HG02884 (cell line): Measurements from ENCODE around the gene TMEM266.

Experiments used
- ATAC-seq: cut with Tn5 transposase; IDR thresholded peaks from one replicate; pipeline ENCODE4 v1.9.1; 2021; ENCODE audit warnings: mild to moderate bottlenecking, moderate library complexity; ENCODE audit not compliant: unreplicated experiment

Gene TMEM266

DNA sequence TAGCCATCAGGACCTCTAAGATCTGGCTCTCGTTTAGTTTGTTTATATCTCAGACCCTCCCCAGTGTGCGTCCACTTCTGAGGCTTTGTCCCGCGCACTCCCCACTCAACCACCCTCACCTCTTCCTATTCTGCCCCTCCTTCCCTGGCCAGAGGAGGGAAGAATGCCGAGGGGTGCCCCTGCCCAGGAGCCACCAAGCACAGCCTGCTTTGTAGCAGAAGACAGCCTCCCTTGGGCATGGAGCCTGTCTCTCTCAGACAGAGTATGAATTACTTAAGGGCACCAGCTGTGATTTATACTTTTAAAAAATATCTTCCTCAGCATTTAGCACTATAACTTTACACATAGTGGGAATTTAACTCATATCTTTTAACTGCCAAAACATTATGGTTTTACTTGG is 6.0 kb downstream of the TMEM266 start:
- ATAC-seq: no peak

DNA sequence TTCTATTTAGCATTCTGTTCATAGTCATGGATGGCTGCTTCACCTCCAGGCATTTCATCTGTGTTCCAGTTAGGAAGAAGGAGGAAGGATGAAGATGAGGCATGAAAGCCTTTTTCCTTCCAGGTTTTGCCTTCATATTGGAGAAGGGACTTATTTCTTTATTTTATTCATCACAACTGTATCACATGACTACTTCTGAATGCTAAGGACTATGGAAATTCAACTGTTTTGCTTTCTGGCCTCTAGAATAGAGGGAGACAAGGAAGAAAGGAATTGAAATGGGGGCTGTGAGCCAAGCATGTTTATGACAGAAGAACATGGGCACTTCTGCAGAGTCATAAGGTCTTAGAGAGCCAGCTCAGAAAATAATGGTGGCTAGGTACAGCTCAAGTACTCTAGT is 10.4 kb downstream of the TMEM266 start:
- ATAC-seq: no peak

DNA sequence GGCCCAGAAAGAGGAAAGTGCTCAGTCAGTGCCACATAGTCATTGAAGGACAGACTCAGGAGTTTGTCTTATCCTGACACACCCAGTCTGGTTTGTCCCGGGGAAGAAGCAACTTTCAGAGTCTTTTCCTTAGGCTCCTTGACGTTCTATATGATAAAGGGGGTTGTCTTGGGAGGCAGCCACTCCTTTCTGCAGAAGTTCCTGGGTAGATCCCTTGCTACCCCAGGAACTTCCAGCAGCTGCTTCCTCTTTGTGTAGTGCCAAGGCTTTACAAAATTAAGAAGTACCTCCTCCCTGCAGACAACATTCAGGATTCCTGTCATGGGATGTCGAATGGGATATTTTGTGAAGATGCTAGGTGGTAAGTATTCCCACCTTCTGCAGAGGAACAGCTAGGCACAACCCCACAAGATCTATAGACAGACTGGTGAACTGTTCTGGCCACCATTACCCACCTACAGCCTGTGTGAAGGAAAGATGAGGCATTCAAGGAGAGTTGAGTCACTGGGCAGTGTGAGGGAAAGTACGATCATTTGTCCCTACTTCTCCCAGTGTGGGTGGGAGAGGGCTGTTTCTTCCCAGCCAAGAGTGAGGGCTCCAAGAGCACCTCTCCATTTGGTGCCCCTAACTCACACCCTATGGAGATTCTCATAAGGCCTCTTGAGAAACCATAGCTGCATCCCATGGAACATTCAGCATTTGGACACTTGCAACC is 11.3 kb downstream of the TMEM266 start:
- no peak for ATAC-seq

DNA sequence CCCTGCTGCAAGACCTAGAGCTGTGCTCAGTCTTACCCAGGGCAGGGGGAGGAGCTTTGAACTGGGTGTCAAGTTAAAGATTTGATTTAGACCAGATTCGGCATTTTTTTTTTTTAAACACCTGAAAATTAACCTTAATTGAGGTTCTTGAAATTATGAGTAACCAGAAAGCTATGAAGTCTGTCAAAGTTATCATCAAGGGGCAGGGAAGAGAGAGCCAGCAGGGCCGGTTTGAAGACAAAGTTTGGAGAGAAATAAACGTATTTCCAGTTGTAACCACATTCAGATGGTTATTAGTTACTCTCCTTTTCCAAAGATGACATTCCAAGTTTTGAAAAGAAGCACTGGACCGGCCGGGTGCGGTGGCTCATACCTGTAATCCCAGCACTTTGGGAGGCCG is 12.0 kb downstream of the TMEM266 start:
- no peak for ATAC-seq

DNA sequence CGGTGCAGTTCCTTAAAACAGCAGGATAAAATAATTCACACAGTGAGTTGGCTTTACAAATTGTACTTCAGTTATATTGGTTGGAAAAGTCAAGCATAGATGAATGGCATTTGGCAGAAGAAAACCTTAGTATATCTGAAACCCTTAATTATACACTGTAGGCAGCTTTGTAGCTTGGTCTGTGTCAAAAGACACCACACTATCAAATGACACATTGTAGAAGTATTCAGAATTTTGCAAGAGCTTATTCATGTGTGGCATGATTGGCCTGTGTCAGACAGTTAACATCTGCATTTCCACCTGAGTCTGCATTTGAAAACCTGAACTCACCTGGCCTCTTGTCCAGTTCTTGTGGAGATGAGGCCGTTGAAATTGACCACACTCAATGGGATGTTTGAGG is 13.8 kb downstream of the TMEM266 start:
- no peak for ATAC-seq

DNA sequence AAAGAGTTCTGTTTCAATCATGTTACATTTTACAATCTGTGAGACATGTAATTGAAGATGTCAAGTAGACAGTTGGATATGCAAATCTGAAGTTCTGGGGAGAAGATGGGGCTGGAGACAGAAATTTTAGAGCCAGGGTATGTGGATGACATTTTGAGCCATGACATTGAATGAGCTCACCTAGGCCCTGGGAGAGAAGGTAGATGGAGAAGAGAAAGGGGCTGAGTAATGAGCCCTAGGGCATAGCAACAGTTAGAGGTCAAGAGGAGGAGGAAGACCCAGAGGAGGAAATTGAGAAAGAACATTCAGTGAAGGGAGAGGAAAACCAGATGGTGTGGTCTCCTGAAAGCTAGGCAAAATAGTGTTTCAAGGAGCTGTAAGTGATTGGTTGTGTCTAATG is 15.3 kb downstream of the TMEM266 start:
- no peak for ATAC-seq

DNA sequence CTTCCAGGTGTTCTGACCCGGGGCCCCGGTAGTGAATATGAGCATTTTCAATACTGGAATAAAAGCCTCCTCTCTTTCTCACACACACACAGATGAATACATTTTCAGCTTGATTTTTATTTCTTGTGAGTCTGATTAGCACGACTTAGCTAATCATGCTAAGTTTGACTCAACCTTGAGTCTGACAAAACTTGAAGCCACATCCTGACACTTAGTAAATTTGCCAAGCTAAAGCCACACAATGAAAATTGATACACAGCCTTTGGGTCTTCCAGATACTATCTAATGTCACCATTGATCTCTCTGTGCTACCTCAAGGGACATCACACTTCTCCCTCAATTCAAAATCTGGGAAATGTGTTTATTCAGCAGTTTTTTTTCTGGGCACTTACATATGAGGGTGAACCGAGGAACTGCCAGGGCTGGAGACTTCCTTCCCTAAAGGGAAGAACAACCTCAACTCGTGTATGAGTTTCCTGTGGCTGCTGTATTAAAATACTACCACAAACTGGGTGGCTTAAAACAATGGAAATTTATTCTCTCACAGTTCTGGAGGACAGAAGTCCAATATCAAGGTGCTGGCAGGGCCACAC is 18.6 kb downstream of the TMEM266 start:
- ATAC-seq: no peak

DNA sequence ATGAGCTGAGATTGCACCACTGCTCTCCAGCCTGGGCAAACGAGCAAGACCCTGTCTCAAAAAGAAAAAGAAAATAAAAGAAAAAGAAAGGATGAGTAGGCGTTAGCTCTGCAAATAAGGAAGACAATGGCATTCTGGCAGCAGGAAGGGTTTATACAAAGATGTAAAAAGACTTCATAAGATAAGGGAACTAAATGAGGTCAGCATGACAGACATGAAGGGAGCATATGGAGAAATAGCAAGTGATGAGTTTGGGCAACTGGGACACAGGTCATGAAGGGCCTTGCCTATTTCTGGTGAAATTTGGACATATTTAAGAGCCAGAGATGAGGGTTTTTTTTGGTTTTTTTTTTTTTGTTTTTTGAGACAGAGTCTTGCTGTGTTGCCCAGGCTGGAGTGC is 24.5 kb downstream of the TMEM266 start:
- no peak for ATAC-seq

DNA sequence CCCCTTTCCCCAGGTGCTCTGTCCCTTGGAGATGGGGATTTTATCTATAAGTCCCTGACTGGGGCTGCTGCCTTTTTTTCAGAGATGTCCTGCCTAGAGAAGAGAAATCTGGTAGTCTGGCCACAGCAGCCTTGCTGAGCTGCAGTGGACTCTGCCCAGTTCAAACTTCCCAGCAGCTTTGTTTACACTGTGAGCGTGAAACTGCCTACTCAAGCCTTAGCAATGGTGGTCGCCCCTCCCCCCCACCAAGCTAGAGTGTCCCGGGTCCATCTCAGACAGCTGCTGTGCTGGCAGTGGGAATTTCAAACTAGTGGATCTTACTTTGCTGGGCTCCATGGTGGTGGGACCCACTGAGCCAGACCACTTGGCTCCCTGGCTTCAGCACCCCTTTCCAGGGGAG is 38.9 kb downstream of the TMEM266 start:
- ATAC-seq: no peak

DNA sequence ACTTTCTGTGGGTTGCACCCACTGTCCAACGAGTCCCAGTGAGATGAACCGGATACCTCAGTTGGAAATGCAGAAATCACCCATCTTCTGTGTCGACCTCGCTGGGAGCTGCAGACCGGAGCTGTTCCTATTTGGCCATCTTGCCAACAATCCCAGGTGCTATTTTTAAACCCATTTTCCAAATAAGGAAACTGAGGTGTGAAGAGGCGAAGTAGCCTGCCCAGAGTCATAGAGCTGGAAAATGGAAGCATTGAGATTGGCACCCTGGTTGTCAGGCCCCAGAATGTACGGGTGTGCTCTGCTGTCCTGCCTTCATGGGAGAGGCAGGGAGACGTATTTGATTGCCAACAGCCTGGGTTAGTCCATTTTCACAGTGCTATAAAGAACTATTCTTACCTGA is 39.6 kb downstream of the TMEM266 start:
- ATAC-seq: no peak

DNA sequence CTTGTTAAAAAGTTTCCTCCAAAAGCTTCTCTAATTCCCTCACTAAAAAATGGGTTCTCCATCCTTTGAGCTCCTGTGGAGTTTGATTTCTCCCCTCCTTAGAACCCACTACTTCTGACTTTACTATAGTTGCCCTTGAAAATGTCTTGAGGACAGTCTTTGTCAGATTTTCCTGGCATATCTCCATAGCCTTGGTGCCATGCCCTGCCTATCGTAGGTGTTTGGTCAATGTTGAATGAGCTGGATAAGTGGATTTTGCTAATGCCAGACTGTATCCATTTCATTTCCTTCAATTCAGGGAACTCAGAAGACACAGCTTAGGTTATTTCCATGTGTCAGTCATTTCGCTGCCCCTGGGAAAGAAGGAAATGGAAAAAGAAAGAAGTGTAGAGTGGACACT is 40.6 kb downstream of the TMEM266 start:
- no peak for ATAC-seq

DNA sequence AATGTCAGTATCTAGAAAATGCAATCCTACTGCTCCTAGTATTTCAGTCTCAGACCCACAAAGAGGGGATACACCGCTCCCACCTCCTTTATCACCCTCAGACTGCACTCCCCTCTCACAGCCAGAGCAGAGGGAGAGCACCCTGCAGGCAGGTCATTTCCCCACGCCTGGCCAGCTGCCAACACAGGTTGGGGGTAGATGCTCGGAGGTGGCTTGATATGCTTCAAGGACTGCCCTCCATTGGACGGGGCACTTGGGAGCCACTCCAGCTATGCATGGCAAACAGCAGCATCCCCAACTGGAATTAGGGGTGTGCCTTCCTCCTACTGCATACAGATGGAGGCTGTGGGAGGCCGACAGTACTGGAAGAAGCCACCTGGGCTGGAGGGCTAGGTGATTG is 41.9 kb downstream of the TMEM266 start:
- ATAC-seq: no peak

DNA sequence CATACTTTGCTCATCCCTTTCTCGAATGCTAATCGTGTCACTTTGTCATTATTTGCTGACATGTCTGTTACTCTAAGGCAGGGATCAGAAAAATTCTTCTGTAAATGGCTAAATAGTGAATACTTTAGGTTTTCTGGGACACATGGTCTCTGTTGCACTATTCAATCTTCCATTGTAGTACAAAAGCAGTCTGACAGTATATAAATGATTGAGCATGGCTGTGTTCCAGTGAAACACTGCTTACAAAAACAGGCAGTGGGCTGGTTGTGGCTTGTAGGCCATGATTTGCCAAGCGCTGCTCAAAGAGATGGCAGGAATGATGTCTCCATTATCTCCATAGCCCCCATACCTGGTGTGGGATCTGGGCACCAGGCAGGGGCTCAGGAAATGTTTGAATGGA is 45.6 kb downstream of the TMEM266 start:
- no peak for ATAC-seq

DNA sequence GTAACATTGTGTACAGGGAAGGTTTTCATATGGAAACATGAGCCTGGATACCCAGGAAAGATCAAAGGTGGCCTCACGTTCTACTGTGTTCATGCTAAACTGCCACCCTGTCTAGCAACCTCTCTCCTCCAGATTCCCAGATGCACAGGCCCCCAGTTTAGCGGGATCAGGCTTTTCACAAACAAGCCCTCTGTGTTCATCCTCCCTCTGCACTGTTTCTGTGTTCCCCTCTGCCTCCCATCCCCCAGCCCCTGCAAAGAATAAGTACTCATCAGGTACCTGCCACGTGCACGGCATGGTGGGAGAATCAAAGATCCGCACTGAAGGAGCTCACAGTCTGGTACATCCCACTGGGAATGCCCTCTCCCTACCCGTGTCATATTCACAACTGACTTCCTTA is 46.1 kb downstream of the TMEM266 start:
- no peak for ATAC-seq

DNA sequence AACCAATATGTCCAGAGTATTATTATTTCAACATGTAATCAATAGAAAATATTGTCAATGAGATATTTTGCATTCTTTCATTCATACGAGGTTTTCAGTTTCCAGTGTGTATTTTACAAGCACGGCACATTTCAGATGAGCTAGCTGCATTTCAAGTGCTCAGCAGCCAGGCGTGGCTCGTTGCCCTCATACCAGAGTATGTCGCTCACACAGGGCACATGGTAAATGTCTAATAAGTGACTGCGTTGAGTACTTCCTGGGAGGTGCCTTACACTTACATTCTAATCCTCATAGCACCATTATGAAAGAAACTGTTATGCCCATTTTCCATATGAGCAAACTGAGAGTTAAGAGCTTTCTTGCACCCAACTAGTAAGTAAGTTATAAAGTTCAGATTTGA is 47.4 kb downstream of the TMEM266 start:
- no peak for ATAC-seq

DNA sequence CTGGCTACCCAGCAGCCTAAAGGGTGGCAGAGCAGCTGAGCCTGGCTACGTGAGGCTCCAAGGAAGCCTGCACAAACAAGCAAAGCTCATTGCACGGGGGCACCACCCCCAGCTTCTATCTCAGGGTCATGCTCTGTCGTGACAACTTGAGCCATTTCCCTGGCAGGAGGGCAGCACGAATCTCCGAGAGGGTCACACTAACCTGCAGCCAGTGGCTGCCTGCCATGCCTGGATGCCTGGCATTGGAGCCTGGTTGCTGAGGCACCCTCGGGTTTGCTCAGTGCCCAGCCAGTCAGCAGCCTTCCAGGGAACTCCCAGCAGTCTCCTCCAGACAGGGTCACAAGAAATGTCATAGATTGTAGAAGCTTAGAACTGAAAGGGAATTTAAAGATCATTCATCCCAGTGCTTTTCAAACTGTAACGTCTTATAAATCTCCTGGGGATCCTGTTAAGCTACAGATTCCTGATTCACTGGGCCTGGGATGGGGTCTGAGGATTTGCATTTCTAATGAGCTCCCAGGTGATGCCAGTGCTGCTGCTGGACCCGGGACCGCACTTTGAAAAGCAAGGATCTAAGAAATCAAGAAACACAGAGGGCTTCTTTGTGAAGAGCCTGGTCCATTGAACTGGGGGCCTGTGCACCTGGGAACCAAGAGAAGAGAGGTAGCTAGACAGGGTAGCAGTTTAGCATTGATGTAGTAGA is 48.4 kb downstream of the TMEM266 start:
- ATAC-seq: no peak

DNA sequence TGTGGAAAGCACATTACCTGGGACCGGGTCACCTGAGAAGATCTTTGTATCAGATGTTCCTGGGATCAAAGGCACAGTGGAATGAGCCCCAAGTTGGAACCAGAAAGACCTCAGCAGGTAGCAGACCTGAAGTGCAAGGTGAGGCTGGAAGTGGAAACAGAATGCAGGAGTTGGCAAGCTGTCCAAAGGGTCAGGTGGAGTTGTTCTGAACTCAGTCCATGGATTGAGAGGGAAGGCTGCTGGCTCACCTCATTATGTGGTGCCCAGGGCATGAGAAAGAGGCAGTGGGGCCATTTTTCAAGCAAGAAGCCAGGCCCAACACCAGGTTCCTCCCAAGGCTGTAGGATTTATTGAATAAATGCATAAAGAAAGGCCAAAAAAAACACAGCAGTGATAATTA is 49.3 kb downstream of the TMEM266 start:
- no peak for ATAC-seq

DNA sequence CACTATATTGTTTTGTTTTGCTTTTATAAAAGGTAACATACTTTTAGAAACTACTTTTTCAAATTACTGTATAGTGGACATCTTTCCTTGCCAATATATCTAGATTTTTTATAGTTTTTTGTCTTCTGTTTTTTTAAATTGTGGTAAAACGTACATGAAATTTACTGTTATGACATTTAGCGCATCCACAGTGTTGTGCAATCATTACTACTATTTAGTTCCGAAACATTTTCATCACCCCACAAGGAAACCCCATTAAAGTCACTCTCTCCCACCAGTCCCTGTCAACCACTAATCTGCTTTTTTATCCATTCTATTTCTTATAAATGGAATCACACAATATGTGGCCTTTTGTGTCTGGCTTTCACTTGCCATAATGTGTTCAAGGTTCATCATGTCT is 54.8 kb downstream of the TMEM266 start:
- ATAC-seq: no peak

DNA sequence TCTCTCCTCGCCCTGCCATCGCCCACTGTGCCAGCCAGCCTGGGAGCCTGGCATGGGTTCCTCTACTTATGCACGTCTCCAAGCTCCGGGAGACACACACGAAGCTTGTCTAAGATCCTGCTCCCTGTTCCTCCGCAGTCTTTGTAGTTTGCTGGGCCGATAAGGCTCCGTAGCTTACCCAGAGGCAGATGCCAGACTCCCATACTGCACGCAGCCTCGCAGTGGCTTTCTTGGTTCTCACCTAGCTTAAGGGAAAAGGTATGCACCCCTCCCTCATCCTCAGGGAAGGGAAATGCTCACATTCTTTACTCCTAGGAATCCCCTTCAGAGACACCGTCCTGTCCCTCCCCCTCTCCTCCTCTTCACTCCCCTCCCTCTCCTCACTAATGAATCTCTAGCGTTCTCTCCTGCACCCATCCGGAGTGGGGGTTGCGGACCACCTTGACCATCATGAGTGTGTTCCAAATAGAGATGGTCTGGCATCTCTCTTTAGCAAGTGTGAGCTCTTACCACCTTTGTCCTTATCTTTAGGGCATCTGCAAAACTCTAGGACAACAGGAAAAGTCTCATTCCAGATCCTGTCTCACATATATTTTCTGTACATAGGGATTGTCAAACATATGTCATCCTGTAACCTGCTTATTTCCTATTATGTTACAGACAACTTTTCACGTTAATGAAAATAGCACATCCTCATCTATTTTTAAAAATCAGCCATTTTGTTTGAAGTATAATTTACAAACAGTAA is 56.5 kb downstream of the TMEM266 start:
- no peak for ATAC-seq

DNA sequence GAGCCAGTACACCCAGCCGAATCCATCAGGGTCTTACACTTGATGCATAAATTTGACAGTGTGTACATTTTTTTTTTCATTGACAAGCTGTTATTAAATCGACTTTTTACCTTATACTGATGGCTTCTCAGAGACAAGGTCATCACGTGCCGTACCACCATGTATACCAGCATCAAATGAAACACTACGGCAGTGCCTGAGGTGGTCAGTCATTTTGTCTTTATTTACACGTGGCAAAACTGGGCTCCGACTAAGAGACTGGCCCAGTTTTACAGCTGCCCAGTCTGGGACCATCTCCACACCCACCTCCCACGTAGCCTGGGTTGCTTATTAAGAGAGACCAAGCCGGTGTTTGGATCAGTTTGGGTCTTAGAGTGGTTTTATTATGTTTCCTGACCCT is 57.4 kb downstream of the TMEM266 start:
- ATAC-seq: no peak

DNA sequence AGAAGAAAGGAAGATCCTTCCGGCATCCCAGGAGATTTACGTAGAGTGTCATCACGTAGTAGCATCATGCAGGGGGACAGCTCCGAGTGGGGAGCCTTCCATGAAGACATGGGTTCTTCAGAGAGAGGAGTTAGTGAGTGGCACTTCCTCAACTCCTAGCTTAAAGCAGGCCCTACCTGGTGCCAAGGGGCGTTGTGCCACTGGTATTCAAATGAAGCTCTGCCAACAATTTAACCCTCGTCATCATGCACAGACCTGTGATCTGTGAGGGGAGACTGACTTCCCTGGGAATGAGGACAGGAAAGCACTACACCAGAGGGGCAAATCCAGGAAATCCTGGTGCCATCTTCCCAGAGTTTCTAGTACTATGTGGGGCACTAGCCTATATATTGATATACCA is 59.0 kb downstream of the TMEM266 start:
- ATAC-seq: no peak

DNA sequence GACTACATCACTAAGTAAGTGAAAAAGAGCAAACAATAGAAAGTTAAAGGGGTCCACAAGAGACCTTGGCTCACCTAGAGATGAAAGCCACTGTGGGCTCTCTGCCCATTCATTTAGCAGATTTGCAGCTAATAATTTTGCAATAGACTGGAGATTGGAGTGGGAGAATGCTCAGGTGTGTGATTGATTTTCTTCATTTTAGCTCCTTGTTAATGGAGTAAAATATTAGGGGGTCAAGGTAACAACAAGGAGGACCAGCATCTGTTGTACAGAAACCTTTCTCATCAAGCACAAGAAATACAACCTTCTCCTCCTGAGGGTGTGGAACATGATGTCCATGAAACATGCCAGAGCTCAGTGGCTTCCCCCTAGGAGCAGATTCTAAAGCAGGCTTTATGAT is 63.2 kb downstream of the TMEM266 start:
- no peak for ATAC-seq
